HepG2 (cell line): ENCODE measurements around the gene RABL6. TPM values are rescaled to one million over a fixed set of nuclear protein-coding genes. Genes with fewer than 3 reads are reported as not detected.

Source experiments
- BCL6 ChIP-seq: IDR thresholded peaks from 2 replicates; pipeline ENCODE4 v1.6.1; 2016; ENCODE audit warnings: missing genetic modification reagents, missing compliant biosample characterization
- DMTF1 ChIP-seq: sonication (generic); formaldehyde crosslinking; IDR thresholded peaks from 2 replicates; pipeline ENCODE4 v1.4.0; 2020; ENCODE audit warnings: mild to moderate bottlenecking, missing genetic modification reagents
- DRAP1 ChIP-seq: IDR thresholded peaks from 2 replicates; pipeline ENCODE4 v1.6.1; 2016; ENCODE audit warnings: missing genetic modification reagents, missing compliant biosample characterization
- FOSL1 ChIP-seq: sonication (generic); formaldehyde crosslinking; IDR thresholded peaks from 2 replicates; pipeline ENCODE4 v1.9.0; 2021; ENCODE audit warnings: missing genetic modification reagents, borderline replicate concordance
- KLF15 ChIP-seq: sonication (generic); formaldehyde crosslinking; IDR thresholded peaks from 2 replicates; pipeline ENCODE4 v1.8.1; 2023; ENCODE audit warnings: borderline replicate concordance, mild to moderate bottlenecking, inconsistent platforms, missing genetic modification reagents, mixed read lengths
- KMT2A ChIP-seq: sonication (generic); formaldehyde crosslinking; IDR thresholded peaks from 2 replicates; pipeline ENCODE4 v1.4.0; 2020; ENCODE audit warnings: missing genetic modification reagents
- MAZ ChIP-seq, 2 experiments: sonication (generic) in 1 of 2; formaldehyde crosslinking in 1 of 2; IDR thresholded peaks; 2 replicates each; pipeline versions ENCODE4 v1.5.0 to v1.6.1; 2012 to 2020; ENCODE audit warnings: low read depth in 2 of 2, mild to moderate bottlenecking in 2 of 2, borderline replicate concordance in 1 of 2, improper control_type of control experiment in 1 of 2, low read length in 1 of 2, missing genetic modification reagents in 1 of 2, moderate library complexity in 1 of 2
- MEIS1 ChIP-seq: sonication (generic); formaldehyde crosslinking; IDR thresholded peaks from 2 replicates; pipeline ENCODE4 v1.9.0; 2021; ENCODE audit warnings: mild to moderate bottlenecking, missing genetic modification reagents, moderate library complexity, borderline replicate concordance
- REL ChIP-seq: sonication (generic); formaldehyde crosslinking; conservative IDR thresholded peaks from 2 replicates; pipeline ENCODE4 v1.8.0; 2022; ENCODE audit warnings: mild to moderate bottlenecking, missing genetic modification reagents, moderate library complexity
- RFX1 ChIP-seq: fragments of 450-650 bp; IDR thresholded peaks from 2 replicates; pipeline ENCODE4 v1.6.1; 2017
- SMYD3 ChIP-seq: sonication (generic); formaldehyde crosslinking; IDR thresholded peaks from 2 replicates; pipeline ENCODE4 v1.8.1; 2023; ENCODE audit warnings: mild to moderate bottlenecking, missing genetic modification reagents
- YEATS4 ChIP-seq: sonication (generic); formaldehyde crosslinking; IDR thresholded peaks from 2 replicates; pipeline ENCODE4 v1.4.0; 2020; ENCODE audit warnings: missing genetic modification reagents, borderline replicate concordance
- ZFP41 ChIP-seq: sonication (generic); formaldehyde crosslinking; IDR thresholded peaks from 2 replicates; pipeline ENCODE4 v1.4.0; 2020; ENCODE audit warnings: mild to moderate bottlenecking, missing genetic modification reagents, borderline replicate concordance
- ZNF256 ChIP-seq: sonication (generic); formaldehyde crosslinking; conservative IDR thresholded peaks from 2 replicates; pipeline ENCODE4 v1.4.0; 2020; ENCODE audit warnings: missing genetic modification reagents
- ZNF280D ChIP-seq: sonication (generic); formaldehyde crosslinking; IDR thresholded peaks from 2 replicates; pipeline ENCODE4 v1.5.1; 2020; ENCODE audit warnings: mild to moderate bottlenecking, missing genetic modification reagents
- ZNF607 ChIP-seq: sonication (generic); formaldehyde crosslinking; IDR thresholded peaks from 2 replicates; pipeline ENCODE4 v1.5.1; 2020; ENCODE audit warnings: missing genetic modification reagents, mild to moderate bottlenecking, borderline replicate concordance
- ZSCAN20 ChIP-seq: sonication (generic); formaldehyde crosslinking; IDR thresholded peaks from 2 replicates; pipeline ENCODE4 v1.4.0; 2020; ENCODE audit warnings: missing genetic modification reagents, mild to moderate bottlenecking, borderline replicate concordance
- ZXDC ChIP-seq: sonication (generic); formaldehyde crosslinking; IDR thresholded peaks from 2 replicates; pipeline ENCODE4 v1.5.0; 2020; ENCODE audit warnings: mild to moderate bottlenecking, missing genetic modification reagents
- polyA plus RNA-seq, 8 experiments: library from polyadenylated mRNA; depleted of rRNA in 3 of 8; stranded (reverse) in 7 of 8; unstranded in 1 of 8; fragments of >200 nt; fragmentation: Illumina TruSeq in 4 of 8; extraction: Trizol in 4 of 8; gene quantifications; 2 replicates each; pipeline versions ENCODE4 v1.2.1 to v1.2.3, GENCODE V29; 2011 to 2016; ENCODE audit warnings: low read depth in 4 of 8, missing spikeins in 1 of 8, mixed read lengths in 1 of 8; ENCODE audit not compliant: insufficient read depth in 1 of 8
- total RNA-seq, 5 experiments: library from RNA; depleted of rRNA; stranded (reverse); fragments of >200 nt; fragmentation: Illumina TruSeq; extraction: Trizol; gene quantifications; 2 replicates each; pipeline ENCODE4 v1.2.3, GENCODE V29; 2016; ENCODE audit warnings: low read depth in 1 of 5

Gene RABL6
- total and polyA plus RNA-seq, 2 of the 13 experiments (the other 11 are each of a cell fraction or from before 2014, with no cell fraction given), result 81.5 to 125 TPM

- TF ChIP-seq DMTF1 (CRISPR knock-in tag) (0 out of 2 replicates have a peak, but pooled peaks have one; percentile 30), MAZ (IDR thresholded peaks at IDR 0.05; ENCODE audit: borderline replicate concordance, low read depth, low read length) (no peak), MAZ (CRISPR knock-in tag; IDR thresholded peaks at IDR 0.05; ENCODE audit: low read depth) (peak; percentile 71; the same call in 1 of the 2 replicates), ZXDC (CRISPR knock-in tag) (no peak), RFX1 (no peak), ZFP41 (CRISPR knock-in tag) (0 out of 2 replicates have a peak, but pooled peaks have one; percentile 22), KLF15 (0 out of 2 replicates have a peak, but pooled peaks have one; percentile 4), KMT2A (CRISPR knock-in tag) (peak; percentile 71), YEATS4 (CRISPR knock-in tag) (0 out of 2 replicates have a peak, but pooled peaks have one; percentile 24), ZNF280D (CRISPR knock-in tag) (no peak), FOSL1 (CRISPR knock-in tag) (no peak), SMYD3 (peak; percentile 55; the same call in 1 of the 2 replicates), DRAP1 (CRISPR knock-in tag) (0 out of 2 replicates have a peak, but pooled peaks have one; percentile 21), ZNF607 (0 out of 2 replicates have a peak, but pooled peaks have one; percentile 21), ZSCAN20 (CRISPR knock-in tag) (0 out of 2 replicates have a peak, but pooled peaks have one; percentile 46), REL (CRISPR knock-in tag) (0 out of 2 replicates have a peak, but pooled peaks have one; percentile 75), MEIS1 (peak; percentile 87; the same call in 1 of the 2 replicates), ZNF256 (CRISPR knock-in tag) (0 out of 2 replicates have a peak, but pooled peaks have one; percentile 49), BCL6 (CRISPR knock-in tag) (peak; percentile 14; the same call in 1 of the 2 replicates)
Observed at GRCh38 chr9:136886610-136887597, 79.2 kb downstream of the RABL6 start (continued).
